B cell (primary cell): Measurements from ENCODE around the gene OGDHL. TPM values are rescaled to one million over a fixed set of nuclear protein-coding genes. Genes with fewer than 3 reads are reported as not detected.

Experiments used
- ATAC-seq: fragments of 200-7000 bp; cut with Tn5 transposase; one replicate; pipeline ENCODE4 v1.10.0; 2021; ENCODE audit warnings: low read depth, mild to moderate bottlenecking, moderate number of reproducible peaks, moderate library complexity
- CTCF ChIA-PET: fragments of 350-600 bp; sonication (Branson Sonifier 250); formaldehyde crosslinking; loops from one replicate; lab custom pipeline; 2021; ENCODE audit warnings: antibody characterized with exemption, inconsistent platforms; lab: Charles Lee
- POLR2A ChIA-PET: fragments of 350-600 bp; sonication (Branson Sonifier 250); formaldehyde crosslinking; loops from one replicate; lab custom pipeline; 2021; ENCODE audit warnings: antibody characterized with exemption; lab: Charles Lee
- DNase-seq: peaks from one replicate; pipeline ENCODE4 v3.0.0; 2013
- H2AFZ ChIP-seq: 2 replicates; pipeline ENCODE4 v1.6.1; 2012; ENCODE audit warnings: mild to moderate bottlenecking, low read depth, low read length; ENCODE audit not compliant: insufficient read depth, poor library complexity, severe bottlenecking
- H3K27ac ChIP-seq, 2 donors: 1 replicate in 1 of 2; 2 replicates in 1 of 2; pipeline ENCODE4 v1.5.1; 2012 to 2013; ENCODE audit warnings: low read length in 2 of 2, mild to moderate bottlenecking in 2 of 2, moderate library complexity in 1 of 2
- H3K27me3 ChIP-seq, 4 experiments: fragments of 200-600 bp in 1 of 4; sonication (generic) in 1 of 4; replicated peaks in 1 of 4; 1 replicate in 2 of 4; 2 replicates in 2 of 4; pipeline versions ENCODE4 v1.6.1 to v1.7.0; 2013 to 2016; ENCODE audit warnings: low read length in 3 of 4, mild to moderate bottlenecking in 2 of 4, mixed read lengths in 1 of 4, moderate library complexity in 1 of 4; ENCODE audit not compliant: insufficient read depth in 4 of 4, control insufficient read depth in 3 of 4; ENCODE audit errors: control extremely low read depth in 1 of 4
- H3K36me3 ChIP-seq, 2 experiments: replicated peaks in 1 of 2; 1 replicate in 1 of 2; 2 replicates in 1 of 2; pipeline versions ENCODE4 v1.6.1 to v1.7.1; 2013; ENCODE audit warnings: low read length in 1 of 2; ENCODE audit not compliant: insufficient read depth in 2 of 2, control insufficient read depth in 1 of 2; ENCODE audit errors: control extremely low read depth in 1 of 2, extremely low read depth in 1 of 2
- H3K4me1 ChIP-seq, 2 donors: fragments of 200-600 bp in 1 of 2; sonication (generic) in 1 of 2; 1 replicate in 1 of 2; 2 replicates in 1 of 2; pipeline versions ENCODE4 v1.5.1 to v1.6.1; 2013 to 2017; ENCODE audit warnings: low read length in 2 of 2; ENCODE audit not compliant: control insufficient read depth in 2 of 2, insufficient read depth in 2 of 2
- H3K4me2 ChIP-seq: replicated peaks from 2 replicates; pipeline ENCODE3; 2012; ENCODE audit warnings: mild to moderate bottlenecking, low read depth, low read length; ENCODE audit not compliant: poor library complexity, severe bottlenecking
- H3K4me3 ChIP-seq, 5 experiments: fragments of 200-600 bp in 1 of 5; sonication (generic) in 1 of 5; 1 replicate in 3 of 5; 2 replicates in 2 of 5; pipeline versions ENCODE4 v1.5.1 to v1.7.0; 2011 to 2016; ENCODE audit warnings: low read length in 4 of 5, mild to moderate bottlenecking in 4 of 5, low read depth in 2 of 5, control low read depth in 1 of 5, moderate library complexity in 1 of 5; ENCODE audit not compliant: insufficient read depth in 1 of 5; ENCODE audit errors: control extremely low read depth in 1 of 5, extremely low read depth in 1 of 5
- H3K79me2 ChIP-seq: fragments of 200-600 bp; sonication (generic); one replicate; pipeline ENCODE4 v1.6.0; 2016; ENCODE audit warnings: low read length; ENCODE audit not compliant: control insufficient read depth, insufficient read depth
- H3K9ac ChIP-seq: fragments of 200-600 bp; sonication (generic); 2 replicates; pipeline ENCODE4 v1.6.1; 2017; ENCODE audit warnings: mild to moderate bottlenecking, low read length, moderate library complexity
- H3K9me3 ChIP-seq, 3 donors: one replicate each; pipeline versions ENCODE4 v1.6.1 to v1.7.1; 2013; ENCODE audit warnings: low read length in 2 of 3; ENCODE audit not compliant: control insufficient read depth in 2 of 3, insufficient read depth in 1 of 3; ENCODE audit errors: control extremely low read depth in 1 of 3
- H4K20me1 ChIP-seq: 2 replicates; pipeline ENCODE4 v1.6.0; 2012; ENCODE audit warnings: mild to moderate bottlenecking, low read length; ENCODE audit not compliant: insufficient read depth, control insufficient read depth, poor library complexity, severe bottlenecking
- H3K27ac Mint-ChIP-seq: one replicate; pipeline ENCODE4 v1.8.0; 2021; ENCODE audit warnings: mixed read lengths
- H3K27me3 Mint-ChIP-seq: one replicate; pipeline ENCODE4 v1.8.0; 2021; ENCODE audit warnings: mixed read lengths
- H3K4me1 Mint-ChIP-seq: one replicate; pipeline ENCODE4 v1.8.0; 2021; ENCODE audit warnings: mixed read lengths
- H3K4me3 Mint-ChIP-seq: one replicate; pipeline ENCODE4 v1.8.0; 2021; ENCODE audit warnings: mixed read lengths
- H3K9me3 Mint-ChIP-seq: one replicate; pipeline ENCODE4 v1.8.0; 2022; ENCODE audit warnings: mixed read lengths; ENCODE audit not compliant: insufficient read depth
- EZH2 ChIP-seq: IDR thresholded peaks from 2 replicates; pipeline ENCODE4 v1.6.1; 2012; ENCODE audit warnings: borderline replicate concordance, low read depth, mild to moderate bottlenecking, moderate library complexity, low read length; ENCODE audit not compliant: insufficient read depth, poor library complexity, severe bottlenecking
- WGBS: methylation state at CpG from one replicate; pipeline ENCODE4 v1.1.5; 2013; ENCODE audit warnings: missing lambda C conversion rate; ENCODE audit not compliant: insufficient coverage; 5-methylcytosine and 5-hydroxymethylcytosine counted together
- intact Hi-C: fragments of 100-400 bp; cut with micrococcal nuclease; formaldehyde crosslinking; loops from one replicate; pipeline ENCODE4 v1.10.0; 2022
- polyA plus RNA-seq: library from polyadenylated mRNA; depleted of rRNA; stranded (reverse); fragments of >200 nt; gene quantifications from 2 replicates; pipeline ENCODE4 v1.2.3, GENCODE V29; 2012
- total RNA-seq, 2 donors: library from RNA; stranded (reverse); fragments of 120-200 nt in 1 of 2; gene quantifications; 1 replicate in 1 of 2; 2 replicates in 1 of 2; pipeline versions ENCODE4 v1.2.3 to v1.2.4, GENCODE V29; 2013 to 2022
- TF ChIP-seq, protein P1 (sequence below): fragments of 200-600 bp; IDR thresholded peaks from one replicate; pipeline ENCODE4 v1.8.0; 2022; ENCODE audit warnings: antibody characterized with exemption, mild to moderate bottlenecking

Gene OGDHL
- total and polyA plus RNA-seq, 2 donors (not counting 1 experiment from before 2014, with no cell fraction given): not detected

DNA sequence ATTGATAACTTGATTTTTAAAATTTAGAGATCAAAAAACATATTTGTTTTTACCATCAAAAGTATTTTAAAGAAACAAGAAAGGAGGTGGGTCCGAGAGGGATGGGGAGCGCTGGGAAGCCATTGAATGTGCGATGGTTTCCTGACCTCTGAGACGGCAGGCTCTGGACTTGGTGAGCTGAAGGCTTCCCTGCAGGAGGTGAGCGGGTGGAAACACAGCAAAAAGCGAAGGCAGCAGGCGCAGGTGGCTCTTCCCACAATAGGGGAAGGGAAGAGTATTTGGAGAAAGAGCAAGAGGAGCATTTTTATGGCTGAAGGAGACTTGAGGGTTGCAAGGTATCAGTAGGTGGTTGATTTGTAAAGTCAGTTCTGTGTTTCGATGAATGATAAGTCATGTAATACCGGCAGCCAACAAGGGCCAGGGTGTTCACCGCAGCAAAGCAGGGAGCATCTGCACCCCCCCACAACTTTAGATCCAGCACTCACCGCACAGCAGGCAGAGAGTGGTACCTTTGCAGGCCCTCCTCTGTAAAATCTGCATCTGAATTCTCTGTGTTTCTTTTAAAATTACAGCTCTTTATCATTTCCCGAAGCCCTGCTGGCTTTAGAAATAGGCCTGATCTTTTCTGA is 72.1 kb downstream of the OGDHL start:
- no peak overlapping the region for H3K4me3 ChIP-seq
- ChIA-PET POLR2A (no interaction called here), CTCF (no interaction called here)
- ATAC-seq (no peak), DNase-seq (no peak)
- Mint-ChIP-seq H3K9me3 (peaks cover 6% of the 10 kb centered on the region), H3K27me3 (peaks cover 54% of the 10 kb centered on the region), H3K27ac (no peak overlapping the region), H3K4me3 (no peak overlapping the region), H3K4me1 (no peaks in the 10 kb centered on the region)
- no peak overlapping the region for H3K27ac ChIP-seq
- no peaks in the 10 kb centered on the region for H3K4me1 ChIP-seq
- peaks cover 0 to 40% (median 15%) of the 10 kb centered on the region in 4 experiments for H3K27me3 ChIP-seq
- H2AFZ ChIP-seq: no peak overlapping the region
- H3K4me2 ChIP-seq: no peak overlapping the region
- H3K9me3 ChIP-seq: peaks cover 0 to 10% (median 3%) of the 10 kb centered on the region in 3 donors
- intact Hi-C loops: no loop called here
- TF ChIP-seq, protein P1, sequence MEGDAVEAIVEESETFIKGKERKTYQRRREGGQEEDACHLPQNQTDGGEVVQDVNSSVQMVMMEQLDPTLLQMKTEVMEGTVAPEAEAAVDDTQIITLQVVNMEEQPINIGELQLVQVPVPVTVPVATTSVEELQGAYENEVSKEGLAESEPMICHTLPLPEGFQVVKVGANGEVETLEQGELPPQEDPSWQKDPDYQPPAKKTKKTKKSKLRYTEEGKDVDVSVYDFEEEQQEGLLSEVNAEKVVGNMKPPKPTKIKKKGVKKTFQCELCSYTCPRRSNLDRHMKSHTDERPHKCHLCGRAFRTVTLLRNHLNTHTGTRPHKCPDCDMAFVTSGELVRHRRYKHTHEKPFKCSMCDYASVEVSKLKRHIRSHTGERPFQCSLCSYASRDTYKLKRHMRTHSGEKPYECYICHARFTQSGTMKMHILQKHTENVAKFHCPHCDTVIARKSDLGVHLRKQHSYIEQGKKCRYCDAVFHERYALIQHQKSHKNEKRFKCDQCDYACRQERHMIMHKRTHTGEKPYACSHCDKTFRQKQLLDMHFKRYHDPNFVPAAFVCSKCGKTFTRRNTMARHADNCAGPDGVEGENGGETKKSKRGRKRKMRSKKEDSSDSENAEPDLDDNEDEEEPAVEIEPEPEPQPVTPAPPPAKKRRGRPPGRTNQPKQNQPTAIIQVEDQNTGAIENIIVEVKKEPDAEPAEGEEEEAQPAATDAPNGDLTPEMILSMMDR: no peak
- no peak for TF ChIP-seq EZH2
- no peaks in the 10 kb centered on the region for H3K36me3 ChIP-seq
- no peaks in the 10 kb centered on the region for H4K20me1 ChIP-seq
- H3K79me2 ChIP-seq: no peaks in the 10 kb centered on the region
- H3K9ac ChIP-seq: no peak overlapping the region
- 22% methylated on average over 8 of the region's 12 CpGs for WGBS

DNA sequence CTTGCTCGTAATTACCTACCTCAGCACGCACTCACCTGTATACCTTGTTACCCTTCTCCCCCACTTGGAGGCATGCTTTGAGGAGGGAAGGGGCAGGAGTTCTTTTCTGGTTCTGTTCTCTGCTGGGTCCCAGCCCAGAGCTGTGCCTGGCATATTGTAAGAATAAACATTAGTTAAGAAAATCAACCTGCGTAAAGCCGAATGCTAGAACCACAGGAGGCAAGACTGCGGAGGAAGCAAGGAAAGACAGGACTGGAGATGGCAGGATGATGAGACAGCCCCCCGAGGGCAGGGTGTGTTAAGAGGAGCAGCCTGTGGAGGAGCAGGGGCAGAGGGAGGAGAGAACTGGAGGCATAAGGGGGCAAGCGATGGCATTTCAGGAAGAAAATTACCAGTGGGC is 73.2 kb downstream of the OGDHL start:
- WGBS: 25% methylated on average over 5 of the region's 7 CpGs

More for the DNA sequence above, 73.2 kb downstream of the OGDHL start:
- peaks cover 7% of the 10 kb centered on the region for H3K9me3 Mint-ChIP-seq
- DNase-seq: no peak
- H3K27me3 ChIP-seq: peaks cover 0 to 40% (median 15%) of the 10 kb centered on the region in 4 experiments
- no peak overlapping the region for H3K4me3 Mint-ChIP-seq
- no peak overlapping the region for H3K4me3 ChIP-seq
- TF ChIP-seq EZH2: no peak
- TF ChIP-seq, protein P1: no peak
- H3K27ac ChIP-seq: no peak overlapping the region
- no peak overlapping the region for H3K27ac Mint-ChIP-seq
- no peak for ATAC-seq
- no peaks in the 10 kb centered on the region for H3K4me1 ChIP-seq
- intact Hi-C loops: no loop called here
- peaks cover 0 to 10% (median 3%) of the 10 kb centered on the region in 3 donors for H3K9me3 ChIP-seq
- ChIA-PET CTCF (no interaction called here), POLR2A (no interaction called here)
- no peaks in the 10 kb centered on the region for H3K4me1 Mint-ChIP-seq
- H4K20me1 ChIP-seq: no peaks in the 10 kb centered on the region
- H2AFZ ChIP-seq: no peak overlapping the region
- H3K9ac ChIP-seq: no peak overlapping the region
- no peaks in the 10 kb centered on the region for H3K79me2 ChIP-seq
- H3K27me3 Mint-ChIP-seq: peaks cover 57% of the 10 kb centered on the region
- H3K4me2 ChIP-seq: no peak overlapping the region
- no peaks in the 10 kb centered on the region for H3K36me3 ChIP-seq
